Left lung (tissue), 10 donors: Measurements from ENCODE around the gene HOXB4. TPM values are rescaled to one million over a fixed set of nuclear protein-coding genes. Genes with fewer than 3 reads are reported as not detected.

Experiments used
- ATAC-seq: fragments of 200-7000 bp; cut with Tn5 transposase; one replicate; pipeline ENCODE4 v1.9.1; 2020; ENCODE audit warnings: moderate library complexity
- DNase-seq, 4 donors: peaks; one replicate each; pipeline ENCODE4 v3.0.0-alpha.2; 2013 to 2020
- H3K27ac ChIP-seq, 2 donors: fragments of 200-600 bp; sonication (generic) in 1 of 2; one replicate each; pipeline versions ENCODE4 v1.5.0 to v1.8.0; 2020 to 2021
- H3K27me3 ChIP-seq, 2 donors: fragments of 200-600 bp; sonication (generic) in 1 of 2; one replicate each; pipeline versions ENCODE4 v1.5.0 to v1.8.0; 2020 to 2021
- H3K36me3 ChIP-seq, 2 donors: fragments of 200-600 bp; sonication (generic) in 1 of 2; one replicate each; pipeline versions ENCODE4 v1.5.0 to v1.8.0; 2020 to 2021
- H3K4me1 ChIP-seq, 2 donors: fragments of 200-600 bp; one replicate each; pipeline ENCODE4 v1.8.0; 2021
- H3K4me3 ChIP-seq, 2 donors: fragments of 200-600 bp; sonication (generic) in 1 of 2; one replicate each; pipeline versions ENCODE4 v1.5.0 to v1.8.0; 2020 to 2021; ENCODE audit warnings: mild to moderate bottlenecking in 1 of 2
- H3K9me3 ChIP-seq, 2 donors: fragments of 200-600 bp; sonication (generic) in 1 of 2; one replicate each; pipeline versions ENCODE4 v1.5.0 to v1.8.0; 2020 to 2021
- intact Hi-C, 2 donors: fragments of 100-400 bp; cut with DNase I; formaldehyde crosslinking; loops; one replicate each; pipeline versions ENCODE4 v1.11.2 to v1.14.2; 2022
- polyA plus RNA-seq, 6 donors: library from polyadenylated mRNA; unstranded; fragments of 120-200 nt; gene quantifications; one replicate each; pipeline ENCODE4 v1.2.1, GENCODE V29; 2013; ENCODE audit not compliant: insufficient read length in 6 of 6
- total RNA-seq, 2 donors: library from RNA; stranded (reverse); fragmentation: NEBNext Ultra II Directional; extraction: Animal tissue kit (Norgen Biotek cat#: 25700); gene quantifications; one replicate each; pipeline ENCODE4 v1.2.1, GENCODE V29; 2021
- TF ChIP-seq, protein P1 (sequence below), 2 donors: fragments of 200-600 bp; sonication (generic) in 1 of 2; IDR thresholded peaks; one replicate each; pipeline versions ENCODE4 v1.5.0 to v1.8.0; 2021; ENCODE audit warnings: antibody characterized with exemption in 2 of 2
- donor health status: DM: no; HTN: yes; CAD: no.
- donor health status: DM: no; HTN: no; CAD: no.

HOXB4 gene
- total and polyA plus RNA-seq, 8 donors: 4.5 to 19.0 (median 12.8) TPM

DNA sequence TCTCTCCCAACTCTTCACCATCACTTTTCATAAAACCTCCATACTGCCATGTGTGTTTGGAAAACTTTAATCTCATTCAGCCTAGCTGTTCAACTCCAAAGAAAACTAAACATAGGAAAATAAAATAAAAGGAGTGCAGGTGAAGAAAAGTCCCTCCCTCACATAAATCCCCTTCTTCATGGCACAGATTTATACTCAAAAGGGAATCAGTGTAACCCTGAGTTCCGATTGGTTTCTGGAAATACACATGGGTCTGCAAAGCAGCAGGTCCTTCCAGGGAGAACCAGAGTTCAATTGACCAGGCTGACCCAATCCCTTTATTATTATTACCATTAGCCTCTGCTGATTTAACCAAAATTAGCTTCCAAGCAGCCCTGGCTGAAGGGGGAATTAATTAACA is 24.3 kb downstream of the HOXB4 start:
- Histone ChIP-seq H3K4me3 (no peak overlapping the region), H3K36me3 (no peaks in the 10 kb centered on the region), H3K4me1 (no peaks in the 10 kb centered on the region), H3K9me3 (no peaks in the 10 kb centered on the region), H3K27me3 (peaks cover 31 to 100% of the 10 kb centered on the region in 2 donors), H3K27ac (peak overlapping the region in 1 of 2 donors; percentile 82)
- no peak for ATAC-seq
- TF ChIP-seq, protein P1, sequence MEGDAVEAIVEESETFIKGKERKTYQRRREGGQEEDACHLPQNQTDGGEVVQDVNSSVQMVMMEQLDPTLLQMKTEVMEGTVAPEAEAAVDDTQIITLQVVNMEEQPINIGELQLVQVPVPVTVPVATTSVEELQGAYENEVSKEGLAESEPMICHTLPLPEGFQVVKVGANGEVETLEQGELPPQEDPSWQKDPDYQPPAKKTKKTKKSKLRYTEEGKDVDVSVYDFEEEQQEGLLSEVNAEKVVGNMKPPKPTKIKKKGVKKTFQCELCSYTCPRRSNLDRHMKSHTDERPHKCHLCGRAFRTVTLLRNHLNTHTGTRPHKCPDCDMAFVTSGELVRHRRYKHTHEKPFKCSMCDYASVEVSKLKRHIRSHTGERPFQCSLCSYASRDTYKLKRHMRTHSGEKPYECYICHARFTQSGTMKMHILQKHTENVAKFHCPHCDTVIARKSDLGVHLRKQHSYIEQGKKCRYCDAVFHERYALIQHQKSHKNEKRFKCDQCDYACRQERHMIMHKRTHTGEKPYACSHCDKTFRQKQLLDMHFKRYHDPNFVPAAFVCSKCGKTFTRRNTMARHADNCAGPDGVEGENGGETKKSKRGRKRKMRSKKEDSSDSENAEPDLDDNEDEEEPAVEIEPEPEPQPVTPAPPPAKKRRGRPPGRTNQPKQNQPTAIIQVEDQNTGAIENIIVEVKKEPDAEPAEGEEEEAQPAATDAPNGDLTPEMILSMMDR (IDR thresholded peaks at IDR 0.05): no peak
- peak in 2 of 4 donors; percentile 9 to 15 for DNase-seq
- intact Hi-C loops: no loop called here

DNA sequence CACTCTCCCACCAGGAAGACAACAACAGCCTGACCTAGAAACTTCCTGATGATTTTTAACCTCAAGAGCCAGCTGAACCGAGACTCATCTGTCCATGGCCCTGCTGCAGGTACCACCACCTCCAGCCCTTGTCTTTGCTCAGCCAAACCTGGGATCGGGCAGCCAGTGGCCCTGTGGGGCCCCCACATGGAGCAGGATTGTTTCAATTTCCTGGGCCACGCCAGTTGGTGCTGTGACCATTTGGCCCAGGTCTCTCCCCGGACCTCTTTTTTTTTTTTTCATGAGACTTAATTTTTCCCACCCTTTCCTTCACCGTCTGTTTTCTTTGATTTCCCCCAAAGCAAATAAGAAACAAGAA is 25.0 kb downstream of the HOXB4 start:
- DNase-seq (peak in 2 of 4 donors; percentile 14 to 44), ATAC-seq (no peak)
- no peaks in the 10 kb centered on the region for H3K9me3 ChIP-seq
- H3K27ac ChIP-seq: peak overlapping the region; percentile 33 to 86
- intact Hi-C loops: no loop called here
- no peaks in the 10 kb centered on the region for H3K4me1 ChIP-seq
- no peaks in the 10 kb centered on the region for H3K36me3 ChIP-seq
- peaks cover 31 to 100% of the 10 kb centered on the region in 2 donors for H3K27me3 ChIP-seq
- TF ChIP-seq, protein P1 (IDR thresholded peaks at IDR 0.05): no peak
- no peak overlapping the region for H3K4me3 ChIP-seq

DNA sequence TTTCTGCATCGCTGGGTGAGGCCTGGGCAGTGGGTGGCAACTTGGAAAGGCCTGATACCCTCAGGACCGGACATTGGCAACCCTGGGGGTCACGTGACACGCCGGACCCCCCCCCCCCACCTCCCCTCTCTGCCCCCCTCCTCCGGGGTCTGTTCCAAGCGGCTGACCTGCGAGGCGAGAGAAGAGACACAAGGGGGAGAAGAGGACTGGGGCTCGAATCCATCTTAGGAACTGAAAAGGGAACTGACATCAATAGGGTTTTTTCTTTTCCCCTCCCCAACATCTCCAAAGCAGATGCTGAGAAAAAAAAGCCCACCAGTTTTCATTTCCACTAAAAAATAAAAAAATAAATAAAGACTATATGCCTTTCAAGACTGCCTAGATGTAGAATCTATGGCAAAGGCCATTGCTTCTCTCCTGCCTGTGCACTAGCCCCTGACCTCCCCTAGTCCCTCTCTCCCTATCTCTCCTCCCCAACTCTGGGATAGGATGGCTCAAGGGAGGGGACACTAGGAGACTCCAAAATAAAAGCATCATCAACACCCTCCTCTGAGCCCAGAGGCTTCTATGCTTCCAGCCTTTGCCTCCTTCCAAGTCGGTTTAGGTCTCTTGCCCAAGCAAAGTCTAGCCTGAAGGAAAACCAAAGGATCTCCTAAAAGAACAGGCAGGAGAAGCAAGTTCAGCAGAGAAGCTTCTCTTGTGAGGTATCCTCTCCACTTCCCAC is 25.5 kb downstream of the HOXB4 start:
- intact Hi-C loops: no loop called here
- Histone ChIP-seq H3K27me3 (peaks cover 31 to 100% of the 10 kb centered on the region in 2 donors), H3K36me3 (no peaks in the 10 kb centered on the region), H3K4me1 (no peaks in the 10 kb centered on the region), H3K27ac (peak overlapping the region; percentile 33 to 86), H3K9me3 (no peaks in the 10 kb centered on the region), H3K4me3 (no peak overlapping the region)
- TF ChIP-seq, protein P1 (IDR thresholded peaks at IDR 0.05): no peak
- DNase-seq (peak in 1 of 4 donors; percentile 74), ATAC-seq (peak; percentile 45)

DNA sequence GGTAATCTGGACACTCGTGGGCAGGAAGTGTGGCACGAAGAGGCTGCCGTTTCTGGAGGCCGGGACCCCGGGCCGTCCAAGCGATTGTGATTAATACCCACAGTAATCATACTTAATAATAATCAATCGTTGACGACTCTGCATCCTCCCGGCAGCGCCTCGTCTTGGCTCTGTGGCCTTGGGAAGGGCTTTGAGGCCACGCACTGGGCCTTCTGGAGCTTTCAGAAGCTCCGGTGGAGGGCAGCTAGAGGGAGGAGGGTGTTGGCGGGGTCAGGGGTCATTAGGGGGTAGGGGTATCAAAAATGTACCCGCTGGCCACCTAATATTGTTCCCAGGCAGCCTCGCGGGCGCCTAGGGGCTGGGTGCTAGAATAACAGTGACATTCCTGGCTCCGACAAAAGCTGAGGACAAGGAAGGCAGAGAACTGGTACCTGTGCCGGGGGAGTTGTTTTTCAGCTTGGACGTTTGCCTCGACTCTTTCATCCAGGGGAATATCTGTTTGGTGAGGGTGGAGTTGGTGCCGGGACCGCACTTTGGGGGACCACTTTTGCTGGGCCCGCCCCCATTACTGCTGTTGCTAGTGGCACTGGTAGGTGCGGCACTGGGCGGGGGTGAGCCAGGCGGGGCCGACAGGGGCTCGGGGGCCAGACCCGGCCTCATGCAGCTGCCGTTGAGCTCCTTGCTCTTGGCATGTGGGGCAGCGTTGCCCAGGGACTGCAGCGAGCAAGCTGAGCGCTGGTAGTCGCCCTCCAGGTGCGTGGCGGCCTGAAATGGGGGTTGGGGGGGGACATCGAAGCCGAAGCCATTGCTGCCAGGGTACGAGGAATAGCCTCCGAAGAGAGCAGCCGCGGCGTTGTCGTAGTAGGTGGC is 26.3 kb downstream of the HOXB4 start:
- intact Hi-C loops: no loop called here
- ATAC-seq (no peak), DNase-seq (peak in 2 of 4 donors; percentile 40 to 76)
- peaks cover 31 to 100% of the 10 kb centered on the region in 2 donors for H3K27me3 ChIP-seq
- H3K4me1 ChIP-seq: no peaks in the 10 kb centered on the region
- TF ChIP-seq, protein P1 (IDR thresholded peaks at IDR 0.05): no peak
- H3K4me3 ChIP-seq: no peak overlapping the region
- peak overlapping the region; percentile 37 to 86 for H3K27ac ChIP-seq
- no peaks in the 10 kb centered on the region for H3K36me3 ChIP-seq
- no peaks in the 10 kb centered on the region for H3K9me3 ChIP-seq

DNA sequence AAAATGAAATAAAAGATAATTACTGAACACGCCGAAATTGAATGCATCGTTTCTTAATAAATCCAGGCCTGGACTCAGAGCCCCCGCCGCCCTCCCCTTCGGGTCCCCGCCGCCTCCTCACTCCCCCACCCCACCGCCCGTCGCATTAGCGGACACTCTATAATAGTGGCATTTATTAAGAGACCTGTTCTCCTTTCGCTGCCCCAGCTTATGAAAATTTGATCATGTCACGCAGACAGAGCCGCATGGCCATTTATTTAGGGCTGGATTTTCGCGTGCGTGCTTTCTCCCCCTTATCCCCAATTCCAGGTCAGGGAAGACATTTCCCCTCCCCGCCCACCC is 27.0 kb downstream of the HOXB4 start:
- no peak for ATAC-seq

More for the DNA sequence above, 27.0 kb downstream of the HOXB4 start:
- DNase-seq: peak in 2 of 4 donors; percentile 31 to 36
- peak overlapping the region in 1 of 2 donors; percentile 86 for H3K27ac ChIP-seq
- intact Hi-C loops: no loop called here
- H3K4me1 ChIP-seq: no peaks in the 10 kb centered on the region
- H3K4me3 ChIP-seq: no peak overlapping the region
- no peaks in the 10 kb centered on the region for H3K9me3 ChIP-seq
- H3K36me3 ChIP-seq: no peaks in the 10 kb centered on the region
- TF ChIP-seq, protein P1 (IDR thresholded peaks at IDR 0.05): no peak
- peaks cover 31 to 100% of the 10 kb centered on the region in 2 donors for H3K27me3 ChIP-seq
